HEK293 (cell line): ENCODE data around the gene BMP2.

ENCODE experiments used
- CTCF ChIA-PET: fragments of 350-600 bp; formaldehyde crosslinking; extraction: SDS; loops from one replicate; lab custom pipeline; 2021; ENCODE audit warnings: antibody characterized with exemption; lab: Yijun Ruan, JAX
- POLR2A ChIA-PET: fragments of 300-600 bp; formaldehyde crosslinking; extraction: SDS; loops from one replicate; lab custom pipeline; 2020; ENCODE audit warnings: antibody characterized with exemption, inconsistent platforms; lab: Yijun Ruan, JAX
- H3K27ac ChIP-seq: fragments of 200-500 bp; sonication (Bioruptor generic); 2 replicates; pipeline ENCODE4 v1.5.1; 2014; ENCODE audit warnings: low read depth, low read length, control low read depth, inconsistent platforms; ENCODE audit errors: extremely low read depth
- H3K36me3 ChIP-seq, 2 experiments: fragments of 200-500 bp in 1 of 2; sonication (Bioruptor generic) in 1 of 2; 1 replicate in 1 of 2; 2 replicates in 1 of 2; pipeline ENCODE4 v1.5.1; 2014 to 2017; ENCODE audit warnings: inconsistent platforms in 2 of 2, low read length in 2 of 2; ENCODE audit not compliant: control insufficient read depth in 2 of 2, insufficient read depth in 1 of 2
- H3K4me1 ChIP-seq: fragments of 200-500 bp; sonication (Bioruptor generic); 2 replicates; pipeline ENCODE4 v1.5.1; 2014; ENCODE audit warnings: mild to moderate bottlenecking, low read length, inconsistent platforms; ENCODE audit not compliant: control insufficient read depth, insufficient read depth
- H3K4me3 ChIP-seq: 2 replicates; pipeline ENCODE4 v1.5.1; 2011; ENCODE audit warnings: low read depth, mild to moderate bottlenecking, control low read depth, low read length, moderate library complexity
- H3K9me3 ChIP-seq: fragments of 200-500 bp; sonication (Bioruptor generic); 2 replicates; pipeline ENCODE4 v1.5.1; 2014; ENCODE audit warnings: low read depth, low read length, inconsistent platforms; ENCODE audit not compliant: control insufficient read depth, insufficient read depth
- GFI1B ChIP-seq: fragments of 450-650 bp; formaldehyde crosslinking; IDR thresholded peaks from 2 replicates; pipeline ENCODE4 v1.5.1; 2016; ENCODE audit warnings: missing biosample characterization, missing genetic modification characterization
- OSR2 ChIP-seq: fragments of 450-650 bp; formaldehyde crosslinking; IDR thresholded peaks from 2 replicates; pipeline ENCODE4 v1.5.1; 2016; ENCODE audit warnings: missing biosample characterization, missing genetic modification characterization
- PRDM2 ChIP-seq: fragments of 450-650 bp; formaldehyde crosslinking; IDR thresholded peaks from 2 replicates; pipeline ENCODE4 v1.5.1; 2016; ENCODE audit warnings: missing biosample characterization, missing genetic modification characterization, borderline replicate concordance
- REST ChIP-seq: fragments of 450-650 bp; formaldehyde crosslinking; IDR thresholded peaks from 2 replicates; pipeline ENCODE4 v1.5.1; 2016; ENCODE audit warnings: missing biosample characterization, missing genetic modification characterization
- ZBTB20 ChIP-seq: fragments of 450-650 bp; formaldehyde crosslinking; IDR thresholded peaks from 2 replicates; pipeline ENCODE4 v1.5.1; 2016; ENCODE audit warnings: missing biosample characterization, missing genetic modification characterization
- ZFP41 ChIP-seq: fragments of 450-650 bp; formaldehyde crosslinking; IDR thresholded peaks from 2 replicates; pipeline ENCODE4 v1.5.1; 2016; ENCODE audit warnings: missing biosample characterization, missing genetic modification characterization, borderline replicate concordance
- ZNF335 ChIP-seq: fragments of 450-650 bp; formaldehyde crosslinking; conservative IDR thresholded peaks from 2 replicates; pipeline ENCODE4 v1.5.1; 2016; ENCODE audit warnings: missing biosample characterization, missing genetic modification characterization
- ZNF529 ChIP-seq: fragments of 450-650 bp; formaldehyde crosslinking; IDR thresholded peaks from 2 replicates; pipeline ENCODE4 v1.5.1; 2017; ENCODE audit warnings: missing genetic modification characterization, missing biosample characterization; ENCODE audit not compliant: insufficient replicate concordance
- ZNF585B ChIP-seq: fragments of 450-650 bp; formaldehyde crosslinking; IDR thresholded peaks from 2 replicates; pipeline ENCODE4 v1.5.1; 2016; ENCODE audit warnings: missing biosample characterization, missing genetic modification characterization
- ZNF596 ChIP-seq: fragments of 450-650 bp; IDR thresholded peaks from 2 replicates; pipeline ENCODE4 v1.5.0; 2018; ENCODE audit warnings: missing biosample characterization, mild to moderate bottlenecking, missing genetic modification characterization, moderate library complexity
- ZNF654 ChIP-seq: fragments of 450-650 bp; formaldehyde crosslinking; IDR thresholded peaks from 2 replicates; pipeline ENCODE4 v1.5.1; 2016; ENCODE audit warnings: low read depth, missing biosample characterization, missing genetic modification characterization
- ZNF660 ChIP-seq: fragments of 450-650 bp; IDR thresholded peaks from 2 replicates; pipeline ENCODE4 v1.5.1; 2018; ENCODE audit warnings: missing biosample characterization, mild to moderate bottlenecking, missing genetic modification characterization
- ZNF677 ChIP-seq: fragments of 450-650 bp; IDR thresholded peaks from 2 replicates; pipeline ENCODE4 v1.5.0; 2018; ENCODE audit warnings: missing biosample characterization, mild to moderate bottlenecking, missing genetic modification characterization, moderate library complexity
- ZNF692 ChIP-seq: fragments of 450-650 bp; formaldehyde crosslinking; IDR thresholded peaks from 2 replicates; pipeline ENCODE4 v1.5.1; 2016; ENCODE audit warnings: missing biosample characterization, missing genetic modification characterization
- ZNF701 ChIP-seq: fragments of 450-650 bp; formaldehyde crosslinking; IDR thresholded peaks from 2 replicates; pipeline ENCODE4 v1.5.1; 2016; ENCODE audit warnings: missing biosample characterization, missing genetic modification characterization
- ZNF777 ChIP-seq: fragments of 450-650 bp; formaldehyde crosslinking; IDR thresholded peaks from 2 replicates; pipeline ENCODE4 v1.5.1; 2017; ENCODE audit warnings: missing biosample characterization, missing genetic modification characterization, borderline replicate concordance

Gene BMP2

GRCh38 chr20:6818033-6818808 is 50.7 kb downstream of the BMP2 start:
- no peak overlapping the region for H3K27ac ChIP-seq
- H3K9me3 ChIP-seq, result no peaks in the 10 kb centered on the region
- CTCF ChIA-PET, result interaction anchor here (0.6 to 1.1 kb wide), 7 partner anchors 52 to 675 kb away, joined by 3 to 8 read pairs (median 3); no protein-coding TSS in a partner anchor
- H3K4me3 ChIP-seq, result no peak overlapping the region
- TF ChIP-seq REST (0 out of 2 replicates have a peak, but pooled peaks have one; percentile 26), ZNF777 (tag by site-specific recombination) (no peak)
- no peaks in the 10 kb centered on the region for H3K4me1 ChIP-seq
- POLR2A ChIA-PET, result no interaction called here
- H3K36me3 ChIP-seq, result no peaks in the 10 kb centered on the region

GRCh38 chr20:6819599-6819998 is 52.1 kb downstream of the BMP2 start:
- Histone ChIP-seq H3K4me1 (no peaks in the 10 kb centered on the region), H3K4me3 (no peak overlapping the region), H3K36me3 (no peaks in the 10 kb centered on the region), H3K27ac (no peak overlapping the region), H3K9me3 (no peaks in the 10 kb centered on the region)
- ChIA-PET POLR2A (no interaction called here), CTCF (interaction anchor here (0.6 to 1.9 kb wide), 13 partner anchors 8 to 750 kb away, joined by 3 to 9 read pairs (median 4); no protein-coding TSS in a partner anchor)
- TF ChIP-seq ZNF335 (tag by site-specific recombination), result no peak
- TF ChIP-seq ZNF529, result no peak
- TF ChIP-seq OSR2 (tag by site-specific recombination), result no peak
- no peak for TF ChIP-seq ZNF660
- TF ChIP-seq ZNF596, result no peak
- no peak for TF ChIP-seq ZNF701 (tag by site-specific recombination)
- no peak for TF ChIP-seq GFI1B (tag by site-specific recombination)
- TF ChIP-seq ZBTB20 (tag by site-specific recombination), result no peak
- no peak for TF ChIP-seq ZNF677 (tag by site-specific recombination)
- no peak for TF ChIP-seq ZNF654

GRCh38 chr20:6824401-6824800 is 56.9 kb downstream of the BMP2 start:
- no peaks in the 10 kb centered on the region for H3K36me3 ChIP-seq
- no peak overlapping the region for H3K27ac ChIP-seq
- ChIA-PET CTCF (interaction anchor here (0.6 to 2.5 kb wide), 2 partner anchors 50 to 270 kb away, joined by 5 to 8 read pairs; no protein-coding TSS in a partner anchor), POLR2A (no interaction called here)
- no peaks in the 10 kb centered on the region for H3K4me1 ChIP-seq
- H3K9me3 ChIP-seq, result no peaks in the 10 kb centered on the region
- no peak overlapping the region for H3K4me3 ChIP-seq
- TF ChIP-seq PRDM2 (tag by site-specific recombination), result no peak
- no peak for TF ChIP-seq ZFP41
- no peak for TF ChIP-seq ZNF692 (tag by site-specific recombination)
- no peak for TF ChIP-seq ZNF585B (tag by site-specific recombination)
